H4 (cell line): ENCODE data around the gene MTRF1L. TPM values are rescaled to one million over a fixed set of nuclear protein-coding genes. Genes with fewer than 3 reads are reported as not detected.
A peak's percentile ranks its signal among the peaks of the same experiment; 100 is the strongest.
"Not testable (repeated sequence)": the region's sequence is repeated elsewhere in the genome, so short reads cannot be mapped to it uniquely, and the experiment has no call there.

Experiments
- DNase-seq: peaks from one replicate; pipeline ENCODE4 v3.0.0-alpha.2; 2015; ENCODE audit warnings: low spot score
- total RNA-seq: library from RNA; depleted of rRNA; stranded (reverse); fragments of >200 nt; shearing (Covaris generic); gene quantifications from 2 replicates; pipeline ENCODE4 v1.2.3, GENCODE V29; 2014; rRNA removed

The MTRF1L gene
- total RNA-seq, 1 experiment from 2014 or later, result 11.3 TPM

DNA sequence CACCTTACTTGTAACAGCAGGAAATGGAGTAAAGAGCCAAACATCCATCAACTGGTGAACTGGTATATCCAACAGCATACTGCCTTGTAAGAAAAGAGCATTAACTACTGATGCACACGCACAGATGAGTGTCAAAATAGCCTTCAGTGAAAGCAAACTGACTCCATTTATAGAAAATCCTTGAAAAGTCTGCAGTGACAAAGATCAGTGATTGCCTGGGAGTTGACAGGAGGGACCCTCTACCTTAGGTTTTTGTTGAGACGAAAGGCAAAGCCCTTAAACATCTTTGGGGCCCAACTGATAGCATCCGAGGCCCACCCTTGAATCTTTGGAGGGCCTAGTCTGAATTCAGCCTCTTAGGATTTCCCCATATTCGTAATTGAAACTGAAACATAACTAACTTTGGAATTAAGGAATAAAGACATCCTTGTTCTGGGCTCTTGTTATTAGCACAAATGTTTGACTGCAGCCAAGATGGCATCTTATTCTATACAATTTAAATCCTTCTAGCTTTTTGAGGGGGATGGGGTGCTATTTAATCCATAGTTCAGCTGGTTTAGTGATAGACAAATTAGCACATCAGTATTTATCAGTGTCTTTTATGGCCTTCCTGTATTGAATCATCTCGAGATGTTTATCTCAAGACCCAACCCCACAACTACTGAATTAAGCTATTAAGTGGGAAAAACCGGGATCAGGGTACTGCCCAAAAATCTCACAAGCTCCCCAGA, 32.7 kb downstream of the MTRF1L start:
- no peak for DNase-seq

DNA sequence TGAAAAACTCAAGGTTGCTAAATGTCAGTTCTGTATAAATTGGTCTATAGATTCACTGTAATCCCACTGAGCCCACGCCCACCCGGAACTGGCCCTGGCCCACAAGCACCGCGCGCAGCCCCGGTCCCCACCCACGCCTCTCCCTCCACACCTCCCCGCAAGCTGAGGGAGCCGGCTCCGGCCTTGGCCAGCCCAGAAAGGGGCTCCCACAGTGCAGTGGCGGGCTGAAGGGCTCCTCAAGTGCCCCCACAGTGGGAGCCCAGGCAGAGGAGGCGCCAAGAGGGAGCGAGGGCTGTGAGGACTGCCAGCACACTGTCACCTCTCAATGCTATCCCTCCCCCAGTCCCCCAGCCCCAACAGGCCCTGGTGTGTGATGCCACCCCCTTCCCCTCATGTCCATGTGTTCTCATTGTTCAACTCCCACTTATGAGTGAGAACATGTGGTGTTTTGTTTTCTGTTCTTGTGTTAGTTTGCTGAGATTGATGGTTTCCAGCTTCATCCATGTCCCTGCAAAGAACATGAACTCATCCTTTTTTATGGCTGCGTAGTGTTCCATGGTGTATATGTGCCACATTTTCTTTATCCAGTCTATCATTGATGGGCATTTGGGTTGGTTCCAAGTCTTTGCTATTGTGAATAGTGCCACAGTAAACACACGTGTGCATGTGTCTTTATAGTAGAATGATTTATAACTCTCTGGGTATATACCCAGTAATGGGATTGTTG, 36.2 kb downstream of the MTRF1L start:
- DNase-seq, result not testable (repeated sequence)

DNA sequence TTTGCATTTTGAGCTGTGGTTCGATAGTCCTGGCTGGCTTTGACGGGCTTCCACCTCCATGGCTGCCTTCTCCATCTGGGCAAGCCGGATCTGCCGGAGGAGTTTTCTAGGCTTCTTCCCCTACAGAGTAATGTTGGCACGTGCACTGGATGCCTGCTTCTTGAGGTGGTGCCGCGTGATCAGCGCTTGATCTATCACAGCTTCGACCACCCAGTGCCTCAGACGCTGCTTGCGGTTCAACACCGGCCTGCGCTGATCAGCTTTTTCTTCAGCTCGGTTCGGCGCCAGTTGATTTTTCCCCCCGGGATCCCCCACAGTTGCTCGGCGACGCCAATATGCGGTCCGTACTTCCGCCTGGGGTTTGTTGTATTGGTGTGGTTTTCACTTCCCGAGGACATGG, 43.2 kb downstream of the MTRF1L start:
- no peak for DNase-seq

DNA sequence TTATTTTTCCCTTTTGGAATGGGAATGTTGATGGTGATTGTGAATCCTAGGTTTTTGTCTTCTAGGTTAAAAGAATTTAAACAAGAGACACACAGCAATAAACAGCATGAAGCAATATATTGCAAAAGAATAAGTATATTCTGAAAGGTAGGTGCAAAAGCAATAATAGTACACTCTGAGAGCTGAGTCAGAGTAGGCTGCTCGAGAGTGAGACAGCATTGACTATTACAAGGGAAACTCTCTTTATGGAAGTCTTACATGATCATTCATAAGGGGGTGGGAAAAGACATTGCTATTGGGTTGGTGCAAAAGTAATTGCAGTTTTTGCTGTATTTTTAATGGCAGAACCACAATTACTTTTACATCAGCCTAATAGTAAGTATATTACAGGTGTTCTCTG, 44.7 kb downstream of the MTRF1L start:
- DNase-seq, result no peak

DNA sequence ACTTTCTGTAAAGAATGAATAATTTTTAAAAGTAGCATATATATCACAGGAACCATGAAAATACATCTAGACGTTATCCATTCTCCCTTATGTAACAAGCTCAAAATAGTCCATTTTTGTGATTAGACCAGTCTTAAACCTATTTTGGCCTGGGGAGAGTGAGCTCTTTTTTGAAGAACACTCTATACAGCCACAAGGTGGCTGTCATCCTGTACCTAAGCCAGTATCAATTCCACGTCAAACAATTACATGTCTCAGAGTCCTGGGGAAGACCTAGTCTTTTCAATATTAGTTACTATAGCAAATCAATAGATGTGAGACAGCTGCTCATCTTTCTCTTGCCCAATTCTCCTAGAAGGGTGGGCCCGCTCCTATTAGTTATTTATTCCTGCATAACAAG, 48.1 kb downstream of the MTRF1L start:
- DNase-seq, result no peak

DNA sequence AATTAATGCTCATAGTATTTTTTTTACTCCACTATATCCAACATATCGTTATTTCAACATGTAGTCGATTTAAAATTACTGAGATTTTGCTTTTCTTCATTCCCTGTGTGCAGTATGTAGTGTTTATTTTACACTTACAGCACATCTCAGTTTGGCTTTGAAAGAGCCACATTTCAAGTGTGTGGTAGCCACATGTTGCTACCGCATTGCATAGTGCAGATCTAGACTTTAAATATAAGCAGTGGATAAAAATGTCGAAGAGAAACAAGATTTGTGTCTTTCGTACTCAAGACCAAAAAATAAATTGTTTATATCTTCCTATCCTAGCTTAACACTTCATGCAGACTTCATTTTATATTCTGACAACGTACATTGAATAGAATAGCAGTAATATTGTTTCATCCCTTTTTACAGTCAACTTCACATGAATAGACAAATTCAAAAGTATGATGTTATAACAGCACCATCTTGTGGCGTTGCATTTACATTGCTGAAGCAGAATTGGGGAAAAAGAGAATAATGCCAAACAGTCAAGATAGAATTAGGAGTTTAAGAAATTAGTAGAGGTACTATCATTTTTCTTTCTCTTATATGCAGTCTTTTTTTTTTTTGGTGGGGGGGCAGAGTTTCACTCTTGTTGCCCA, 49.5 kb downstream of the MTRF1L start:
- DNase-seq, result peak; percentile 19

DNA sequence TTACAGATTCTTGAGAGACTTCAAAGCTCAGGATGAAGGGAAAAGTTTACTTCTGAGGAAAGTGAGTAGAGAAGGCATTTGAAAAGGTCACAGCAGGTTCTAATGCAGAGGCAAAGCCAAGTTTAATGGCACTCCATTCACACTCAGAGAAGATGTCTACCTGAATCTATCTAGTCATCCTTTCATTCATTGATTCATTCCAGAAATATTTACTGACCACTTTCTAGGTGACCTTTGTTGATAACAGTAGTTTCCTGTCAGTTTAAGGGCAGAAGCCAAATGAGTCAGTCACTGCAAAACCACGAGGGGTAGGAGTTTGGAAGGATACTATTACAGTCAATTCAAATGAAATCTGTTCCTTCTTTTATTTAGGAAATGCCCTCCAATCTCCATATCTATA, 50.5 kb downstream of the MTRF1L start:
- DNase-seq, result no peak

DNA sequence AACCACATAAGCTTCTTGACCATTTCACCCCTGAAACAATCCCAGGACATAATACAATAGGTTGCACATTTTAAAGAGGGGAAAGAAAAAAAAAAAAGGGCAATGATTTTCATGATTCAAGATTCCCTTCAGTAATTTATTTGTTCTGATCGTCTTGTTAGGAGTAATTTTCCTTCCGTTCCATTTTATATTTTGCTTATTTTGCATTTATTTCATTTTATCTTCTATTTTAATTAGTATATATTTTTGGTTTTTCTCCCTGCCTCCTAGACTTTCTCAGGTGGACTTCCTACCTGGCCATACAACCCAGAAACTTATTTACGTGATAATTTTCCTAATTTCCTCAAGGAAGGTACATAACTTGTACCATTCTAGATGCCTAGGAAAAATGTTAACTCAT, 52.3 kb downstream of the MTRF1L start:
- no peak for DNase-seq

DNA sequence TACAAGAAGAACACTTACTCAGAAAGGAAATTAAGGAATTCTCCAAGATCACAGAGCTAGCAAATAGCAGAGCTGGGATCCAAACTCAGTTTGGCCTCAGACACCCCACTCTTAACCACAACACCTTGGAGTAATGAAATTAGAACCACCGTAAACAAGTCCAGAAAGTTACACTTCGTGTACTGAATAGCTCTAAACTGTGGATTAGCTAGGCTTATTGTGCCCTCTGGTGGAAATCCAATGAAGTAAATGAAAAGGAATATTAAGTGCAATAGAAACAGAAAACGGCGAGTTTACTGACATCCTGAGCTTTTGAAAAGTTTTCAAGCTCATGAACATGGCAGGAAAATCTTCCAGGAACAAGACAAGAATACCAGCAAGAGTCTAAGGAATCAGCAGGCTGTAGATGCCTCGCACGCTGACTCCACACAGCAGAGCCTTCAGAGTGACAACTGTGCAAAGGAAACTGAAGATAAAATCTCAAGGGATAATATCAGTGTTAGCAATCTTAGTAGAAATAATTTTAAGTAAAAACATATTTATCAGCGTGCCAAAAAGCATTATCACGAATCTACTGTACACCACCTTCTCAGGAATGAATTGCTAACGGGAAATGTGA, 54.2 kb downstream of the MTRF1L start:
- peak; percentile 23 for DNase-seq

DNA sequence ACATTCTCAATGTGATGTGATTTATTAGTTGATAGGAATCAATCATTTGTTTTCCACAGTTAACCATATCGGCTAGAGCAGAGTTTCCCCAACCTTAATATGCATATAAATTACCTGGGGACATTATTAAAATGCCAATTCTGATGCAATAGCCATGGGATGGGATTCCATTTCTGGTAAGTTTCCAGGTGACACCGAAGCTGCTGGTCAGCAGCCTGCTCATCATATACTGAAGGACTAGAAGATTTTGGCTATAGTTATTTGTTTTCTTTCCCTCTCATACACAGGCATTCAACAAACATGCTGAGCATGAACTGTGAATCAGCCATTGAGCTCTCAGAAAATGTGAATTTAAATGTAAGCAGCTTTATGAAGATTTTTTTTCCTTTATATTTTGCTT, 55.5 kb downstream of the MTRF1L start:
- DNase-seq, result no peak

DNA sequence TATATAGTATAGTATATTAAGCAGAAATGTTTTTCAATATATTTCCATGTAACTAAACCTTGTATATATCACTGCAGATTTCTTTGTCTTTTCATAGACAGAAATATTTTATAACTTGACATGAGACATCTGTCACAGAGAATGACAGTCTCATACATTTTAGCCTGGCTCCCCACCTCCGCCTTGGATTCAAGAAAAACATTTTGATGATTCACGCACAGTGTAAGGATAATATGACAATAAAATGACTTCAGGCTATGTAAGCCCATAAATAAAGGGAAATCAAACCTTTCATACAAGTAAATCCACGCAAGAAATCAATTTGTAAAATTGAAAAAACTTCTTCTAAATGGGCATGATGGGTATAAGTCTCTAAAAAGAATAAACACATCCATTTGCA, 56.0 kb downstream of the MTRF1L start:
- no peak for DNase-seq

DNA sequence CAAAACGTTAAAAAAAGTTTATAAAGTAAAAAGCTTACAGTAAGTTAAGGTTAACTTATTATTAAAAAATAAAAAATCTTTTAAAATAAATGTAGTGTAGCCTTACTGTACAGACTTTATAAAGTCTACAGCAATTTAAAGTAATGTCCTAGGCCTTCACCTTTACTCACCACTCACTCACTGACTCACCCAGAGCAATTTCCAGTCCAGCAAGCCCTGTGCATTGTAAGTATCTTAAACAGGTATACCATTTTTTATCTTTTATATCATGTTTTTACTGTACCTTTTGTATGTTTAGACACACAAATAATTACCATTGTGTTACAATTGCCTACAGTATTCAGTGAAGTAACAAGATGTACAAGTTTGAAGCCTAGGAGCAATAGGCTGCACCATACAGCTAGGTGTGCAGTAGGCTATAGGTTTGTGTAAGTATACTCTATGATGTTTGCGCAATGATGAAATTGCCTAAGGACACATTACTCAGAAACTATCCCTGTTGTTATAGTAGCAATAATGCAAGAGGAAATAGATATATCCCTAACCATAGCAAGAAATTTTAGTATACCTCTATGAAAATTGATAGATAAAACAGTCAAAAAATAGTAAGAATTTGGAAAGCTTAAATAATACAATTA, 59.1 kb downstream of the MTRF1L start:
- no peak for DNase-seq

DNA sequence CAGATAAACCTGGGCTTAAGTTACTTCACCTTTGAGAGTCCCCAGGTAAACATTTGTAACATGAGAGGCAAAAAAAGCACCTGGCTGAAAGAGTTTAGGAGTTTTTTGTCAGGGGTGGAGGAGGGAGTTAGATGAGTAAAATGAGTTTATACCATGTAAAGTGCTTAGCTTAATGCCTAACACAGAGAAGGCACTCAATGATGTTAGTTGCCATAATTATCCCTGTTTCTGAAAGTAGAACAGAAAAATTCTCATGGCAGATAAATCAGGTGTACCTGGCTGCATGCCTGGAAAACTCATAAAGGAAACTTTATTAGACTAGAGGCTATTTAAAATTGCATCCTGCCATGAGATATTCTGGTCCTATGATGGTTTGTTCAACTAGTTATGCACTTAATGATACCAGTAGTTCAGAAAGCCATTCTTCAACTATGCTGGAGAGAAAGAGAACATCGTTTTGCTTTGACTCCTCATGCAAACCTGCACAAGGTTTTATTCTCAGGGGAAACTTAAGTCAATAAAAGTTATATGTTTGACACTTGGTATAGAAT, 60.1 kb downstream of the MTRF1L start:
- no peak for DNase-seq

DNA sequence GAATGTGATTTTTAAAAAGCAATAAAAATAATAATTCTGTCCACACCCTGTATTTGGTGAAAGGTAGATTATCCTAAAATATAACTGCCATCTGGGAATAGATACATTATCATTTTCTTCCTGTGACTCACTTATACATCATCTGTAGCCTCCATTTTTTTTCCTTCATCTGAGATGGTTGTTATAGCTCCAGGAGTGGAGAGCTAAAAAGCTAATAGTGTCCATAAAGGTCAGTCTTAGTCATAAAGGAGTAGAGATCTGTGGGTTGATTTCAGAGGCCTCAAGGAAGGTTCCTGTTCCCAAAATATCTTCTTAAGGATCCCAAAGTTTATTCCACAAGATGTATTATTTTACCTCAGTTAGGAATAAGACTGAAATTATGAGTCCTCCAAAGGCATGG, 60.8 kb downstream of the MTRF1L start:
- no peak for DNase-seq

Other genes with a start within 250 kb of the MTRF1L start
- 22.1 and 27.8 TPM in 2 replicates for gene FBXO5, start 19.7 kb downstream of the MTRF1L start, total RNA-seq
- 1.1 and 1.5 TPM in 2 replicates for gene RGS17, start 128.6 kb upstream of the MTRF1L start, total RNA-seq